Keratinocyte (primary cell): ENCODE results near the gene FBXO8.

Experiments used
- EZH2 ChIP-seq: IDR thresholded peaks from one replicate; pipeline ENCODE4 v1.6.1; 2012; ENCODE audit warnings: inconsistent platforms, mild to moderate bottlenecking, low read length, moderate library complexity
- TF ChIP-seq, protein P1 (sequence below), 3 experiments: IDR thresholded peaks in 1 of 3; conservative IDR thresholded peaks in 1 of 3; optimal IDR thresholded peaks in 1 of 3; 2 replicates in 2 of 3; 3 replicates in 1 of 3; pipeline versions ENCODE3 to v1.5.1; 2011; ENCODE audit warnings: low read length in 3 of 3, mild to moderate bottlenecking in 3 of 3, moderate library complexity in 2 of 3, control low read depth in 1 of 3, inconsistent platforms in 1 of 3; ENCODE audit not compliant: insufficient read depth in 2 of 3; ENCODE audit errors: extremely low read depth in 1 of 3

DNA sequence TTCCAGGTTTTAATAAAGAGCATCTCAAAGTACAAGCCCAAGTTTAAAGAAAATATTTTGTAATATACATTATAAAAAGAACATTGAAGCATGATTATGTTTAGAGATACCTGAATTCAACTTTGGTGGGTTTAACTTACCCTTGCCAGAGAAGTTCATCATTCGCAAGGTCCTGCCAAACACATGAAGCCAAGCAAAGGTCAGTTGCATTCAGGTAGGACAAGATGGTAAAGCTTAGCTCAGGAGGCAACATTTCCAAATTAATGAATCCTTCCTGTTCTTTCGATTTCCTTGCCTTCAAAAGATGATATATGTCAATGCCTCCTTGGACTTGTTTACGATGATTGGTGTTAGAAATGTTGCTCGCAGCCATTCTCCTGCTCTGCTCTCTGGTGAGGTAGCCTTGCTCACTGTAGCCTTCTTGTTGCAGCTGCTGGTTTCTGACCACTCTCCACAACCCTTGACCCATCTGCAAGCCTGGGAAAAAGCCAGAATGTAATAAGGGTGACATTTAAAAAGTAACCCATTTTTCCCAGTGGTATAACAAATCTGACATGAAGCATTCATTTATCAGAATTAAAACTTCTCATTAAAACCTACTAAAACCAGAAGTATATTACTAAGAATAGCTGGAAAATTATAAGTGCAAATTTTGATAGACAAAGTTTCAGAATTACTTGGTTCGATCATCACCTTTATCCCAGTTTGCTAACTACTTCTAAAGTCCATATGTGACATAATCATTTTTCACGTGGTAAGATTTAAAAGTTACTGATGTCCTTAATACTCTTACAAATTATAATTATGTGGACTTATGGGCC is 20.6 kb downstream of the FBXO8 start:
- TF ChIP-seq, protein P1, sequence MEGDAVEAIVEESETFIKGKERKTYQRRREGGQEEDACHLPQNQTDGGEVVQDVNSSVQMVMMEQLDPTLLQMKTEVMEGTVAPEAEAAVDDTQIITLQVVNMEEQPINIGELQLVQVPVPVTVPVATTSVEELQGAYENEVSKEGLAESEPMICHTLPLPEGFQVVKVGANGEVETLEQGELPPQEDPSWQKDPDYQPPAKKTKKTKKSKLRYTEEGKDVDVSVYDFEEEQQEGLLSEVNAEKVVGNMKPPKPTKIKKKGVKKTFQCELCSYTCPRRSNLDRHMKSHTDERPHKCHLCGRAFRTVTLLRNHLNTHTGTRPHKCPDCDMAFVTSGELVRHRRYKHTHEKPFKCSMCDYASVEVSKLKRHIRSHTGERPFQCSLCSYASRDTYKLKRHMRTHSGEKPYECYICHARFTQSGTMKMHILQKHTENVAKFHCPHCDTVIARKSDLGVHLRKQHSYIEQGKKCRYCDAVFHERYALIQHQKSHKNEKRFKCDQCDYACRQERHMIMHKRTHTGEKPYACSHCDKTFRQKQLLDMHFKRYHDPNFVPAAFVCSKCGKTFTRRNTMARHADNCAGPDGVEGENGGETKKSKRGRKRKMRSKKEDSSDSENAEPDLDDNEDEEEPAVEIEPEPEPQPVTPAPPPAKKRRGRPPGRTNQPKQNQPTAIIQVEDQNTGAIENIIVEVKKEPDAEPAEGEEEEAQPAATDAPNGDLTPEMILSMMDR (optimal IDR thresholded peaks at IDR 0.05 in 1 of 3, IDR thresholded peaks at IDR 0.05 in 1 of 3, conservative IDR thresholded peaks at IDR 0.05 in 1 of 3; ENCODE audit: extremely low read depth in 1 of 3, insufficient read depth in 2 of 3, low read length in 3 of 3): no peak
- TF ChIP-seq EZH2: no peak
